ENCODE results near the gene KRTAP4-3. TPM values are rescaled to one million over a fixed set of nuclear protein-coding genes. Genes with fewer than 3 reads are reported as not detected.

The KRTAP4-3 gene
- not detected in 2 replicates for total RNA-seq

GRCh38 chr17:41168121-41168520 lies at the start of gene KRTAP4-3:
Gene KRTAP4-3 (minus strand): TSS chr17:41168221. CDS start chr17:41168172, 49 bp downstream.

GRCh38 chr17:41189837-41190318 lies 21.9 kb upstream of the KRTAP4-3 start, which contains the start of gene KRTAP9-1:
Gene KRTAP9-1 (plus strand): TSS chr17:41189887. CDS start chr17:41189887, 0 bp downstream.

GRCh38 chr17:41184480-41184961 lies 16.5 kb upstream of the KRTAP4-3 start, which contains the start of gene KRTAP4-1:
Gene KRTAP4-1 (minus strand): TSS chr17:41184911. CDS start chr17:41184854, 57 bp downstream.

GRCh38 chr17:41177727-41178271 lies 9.8 kb upstream of the KRTAP4-3 start, which contains the start of gene KRTAP4-2:
Gene KRTAP4-2 (minus strand): TSS chr17:41178221. CDS start chr17:41178164, 57 bp downstream.

GRCh38 chr17:41160648-41161047 lies 7.4 kb downstream of the KRTAP4-3 start, which contains the start of gene KRTAP4-4:
Gene KRTAP4-4 (minus strand): TSS chr17:41160748. CDS start chr17:41160691, 57 bp downstream.

GRCh38 chr17:41149652-41149985 lies 18.4 kb downstream of the KRTAP4-3 start, which contains the start of gene KRTAP4-5:
Gene KRTAP4-5 (minus strand): TSS chr17:41149825. CDS start chr17:41149767, 58 bp downstream.

GRCh38 chr17:41140360-41141131 lies 27.5 kb downstream of the KRTAP4-3 start, which contains the start of gene KRTAP4-6:
Gene KRTAP4-6 (minus strand): TSS chr17:41140544. CDS start chr17:41140487, 57 bp downstream.

GRCh38 chr17:41123991-41124371 lies 44.0 kb downstream of the KRTAP4-3 start, which contains the start of gene KRTAP4-12:
Gene KRTAP4-12 (minus strand): TSS chr17:41124182. CDS start chr17:41124122, 60 bp downstream.

GRCh38 chr17:41117846-41118386 lies 50.1 kb downstream of the KRTAP4-3 start, which contains the start of gene KRTAP4-11:
Gene KRTAP4-11 (minus strand): TSS chr17:41118373. CDS start chr17:41118315, 58 bp downstream.

Other genes starting within 250 kb of the KRTAP4-3 start
- not detected in 2 replicates for gene KRT23, start 230.6 kb downstream of the KRTAP4-3 start, total RNA-seq
- not detected in 2 replicates for gene KRT39, start 201.3 kb downstream of the KRTAP4-3 start, total RNA-seq
- gene KRT40, start 183.9 kb downstream of the KRTAP4-3 start, total RNA-seq, result not detected in 2 replicates
- not detected in 2 replicates for gene KRTAP3-3, start 174.1 kb downstream of the KRTAP4-3 start, total RNA-seq
- not detected in 2 replicates for gene KRTAP3-2, start 168.3 kb downstream of the KRTAP4-3 start, total RNA-seq
- gene KRTAP3-1, start 159.1 kb downstream of the KRTAP4-3 start, total RNA-seq, result not detected in 2 replicates
- gene KRTAP1-5, start 141.0 kb downstream of the KRTAP4-3 start, total RNA-seq, result under 0.01 and 0.46 TPM in 2 replicates
- not detected in 2 replicates for gene KRTAP1-4, start 138.0 kb downstream of the KRTAP4-3 start, total RNA-seq
- not detected in 2 replicates for gene KRTAP1-3, start 133.3 kb downstream of the KRTAP4-3 start, total RNA-seq
- not detected in 2 replicates for gene KRTAP1-1, start 126.8 kb downstream of the KRTAP4-3 start, total RNA-seq
- not detected in 2 replicates for gene KRTAP2-1, start 120.9 kb downstream of the KRTAP4-3 start, total RNA-seq
- not detected in 2 replicates for gene KRTAP2-2, start 113.0 kb downstream of the KRTAP4-3 start, total RNA-seq
- not detected in 2 replicates for gene KRTAP2-3, start 108.1 kb downstream of the KRTAP4-3 start, total RNA-seq
- gene KRTAP2-4, start 102.3 kb downstream of the KRTAP4-3 start, total RNA-seq, result not detected in 2 replicates
- not detected in 2 replicates for gene KRTAP4-7, start 84.1 kb downstream of the KRTAP4-3 start, total RNA-seq
- not detected in 2 replicates for gene KRTAP4-8, start 70.1 kb downstream of the KRTAP4-3 start, total RNA-seq
- gene KRTAP4-16, start 66.0 kb downstream of the KRTAP4-3 start, total RNA-seq, result not detected in 2 replicates
- gene KRTAP4-9, start 62.8 kb downstream of the KRTAP4-3 start, total RNA-seq, result not detected in 2 replicates
- not detected in 2 replicates for gene KRTAP4-11, start 49.8 kb downstream of the KRTAP4-3 start, total RNA-seq
- not detected in 2 replicates for gene KRTAP4-12, start 44.0 kb downstream of the KRTAP4-3 start, total RNA-seq
- not detected in 2 replicates for gene KRTAP4-6, start 27.7 kb downstream of the KRTAP4-3 start, total RNA-seq
- gene KRTAP4-5, start 18.4 kb downstream of the KRTAP4-3 start, total RNA-seq, result not detected in 2 replicates
- not detected in 2 replicates for gene KRTAP4-4, start 7.5 kb downstream of the KRTAP4-3 start, total RNA-seq
- gene KRTAP4-2, start 10.0 kb upstream of the KRTAP4-3 start, total RNA-seq, result not detected in 2 replicates
- not detected in 2 replicates for gene KRTAP4-1, start 16.7 kb upstream of the KRTAP4-3 start, total RNA-seq
- gene KRTAP9-1, start 21.7 kb upstream of the KRTAP4-3 start, total RNA-seq, result not detected in 2 replicates
- not detected in 2 replicates for gene KRTAP9-2, start 58.4 kb upstream of the KRTAP4-3 start, total RNA-seq
- gene KRTAP9-3, start 64.2 kb upstream of the KRTAP4-3 start, total RNA-seq, result not detected in 2 replicates
- gene KRTAP9-8, start 69.8 kb upstream of the KRTAP4-3 start, total RNA-seq, result not detected in 2 replicates
- gene KRTAP9-4, start 81.5 kb upstream of the KRTAP4-3 start, total RNA-seq, result not detected in 2 replicates
- not detected in 2 replicates for gene KRTAP9-9, start 87.2 kb upstream of the KRTAP4-3 start, total RNA-seq
- gene KRTAP9-6, start 97.2 kb upstream of the KRTAP4-3 start, total RNA-seq, result not detected in 2 replicates
- not detected in 2 replicates for gene KRTAP9-7, start 107.5 kb upstream of the KRTAP4-3 start, total RNA-seq
- gene KRTAP29-1, start 134.6 kb upstream of the KRTAP4-3 start, total RNA-seq, result not detected in 2 replicates
- not detected in 2 replicates for gene KRTAP16-1, start 141.1 kb upstream of the KRTAP4-3 start, total RNA-seq
- not detected in 2 replicates for gene KRTAP17-1, start 147.5 kb upstream of the KRTAP4-3 start, total RNA-seq
- not detected in 2 replicates for gene KRT33A, start 182.6 kb upstream of the KRTAP4-3 start, total RNA-seq
- gene KRT33B, start 201.6 kb upstream of the KRTAP4-3 start, total RNA-seq, result not detected in 2 replicates
- gene KRT34, start 214.1 kb upstream of the KRTAP4-3 start, total RNA-seq, result 0.91 TPM in 1 of 2 replicates, not detected in the other
- not detected in 2 replicates for gene KRT31, start 229.4 kb upstream of the KRTAP4-3 start, total RNA-seq

Data from epithelial cell of umbilical artery (primary cell).